ENCODE measurements around the gene CYP2A6.
"Not testable (repeated sequence)": the region's sequence is repeated elsewhere in the genome, so short reads cannot be mapped to it uniquely, and the experiment has no call there.

CYP2A6 gene

GRCh38 chr19:40843653-40844052, 6.6 kb downstream of the CYP2A6 start:
- peak; percentile 62 for DNase-seq (ENCODE audit: low read depth)

DNA sequence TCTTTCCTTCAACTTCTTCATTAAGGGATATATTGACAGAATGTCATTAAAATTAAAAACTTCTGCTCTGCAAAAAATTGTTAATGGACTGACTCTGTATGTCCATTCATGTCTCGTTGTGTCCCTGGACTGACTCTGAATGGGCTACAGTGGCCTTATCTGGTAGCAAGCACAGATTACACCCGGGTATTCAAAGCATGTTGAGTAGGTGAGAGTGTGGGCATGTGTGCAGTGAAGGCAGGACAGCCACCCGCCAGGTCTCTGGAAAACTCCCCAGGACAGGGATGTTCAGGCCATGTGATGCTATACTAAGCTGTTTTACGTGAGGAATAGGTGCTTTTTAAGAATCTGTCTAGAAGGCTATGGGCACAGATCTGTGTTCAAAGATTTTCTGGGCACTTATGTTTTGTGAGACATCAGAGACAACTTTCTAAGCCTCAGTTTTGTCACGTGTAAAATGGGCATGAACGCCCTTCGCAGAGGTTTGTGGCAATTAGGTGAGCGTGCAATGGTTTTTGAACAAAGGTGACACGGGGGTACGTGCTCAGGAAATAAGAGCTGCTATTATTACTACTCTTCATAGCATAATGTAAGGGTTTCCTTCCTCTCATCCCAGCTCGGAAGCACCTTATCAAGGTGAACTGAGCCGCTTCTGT, 7.1 kb downstream of the CYP2A6 start:
- DNase-seq (ENCODE audit: low read depth), result not testable (repeated sequence)

DNA sequence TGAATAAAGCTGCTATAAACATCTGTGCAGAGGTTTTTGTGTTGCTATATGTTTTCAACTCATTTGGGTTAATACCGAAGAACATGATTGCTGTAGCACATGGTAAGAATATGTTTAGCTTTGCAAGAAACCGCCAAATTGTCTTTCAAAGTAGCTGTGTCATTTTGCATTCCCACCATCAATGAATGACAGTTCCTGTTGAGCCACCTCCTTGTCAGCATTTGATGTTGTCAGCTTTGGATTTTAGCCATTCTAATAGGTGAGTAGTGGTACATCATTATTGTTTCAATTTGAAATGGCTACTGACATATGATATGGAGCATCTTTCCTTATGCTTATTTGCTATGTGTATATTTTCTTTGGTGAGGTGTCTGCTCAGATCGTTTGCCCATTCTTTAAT, 8.2 kb downstream of the CYP2A6 start:
- DNase-seq (ENCODE audit: low read depth), result not testable (repeated sequence)

DNA sequence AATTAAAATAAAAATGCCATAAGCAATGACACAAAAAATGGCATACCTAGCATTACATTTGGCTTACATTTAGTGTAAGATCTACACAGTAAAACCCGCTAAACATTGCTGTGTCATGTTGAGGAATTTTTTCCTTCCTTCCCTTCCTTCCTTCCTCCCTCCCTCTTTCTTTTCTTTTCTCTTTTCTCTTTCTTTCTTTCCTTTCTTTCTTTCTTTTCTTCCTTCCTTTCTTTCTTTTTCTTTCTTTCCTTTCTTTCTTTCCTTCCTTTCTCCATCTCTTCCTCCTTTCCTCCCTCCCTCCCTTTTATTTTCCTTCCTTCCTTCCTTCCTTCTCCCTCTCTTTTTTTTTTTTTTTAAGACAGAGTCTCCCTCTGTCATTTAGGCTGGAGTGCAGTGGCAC, 11.8 kb downstream of the CYP2A6 start:
- DNase-seq (ENCODE audit: low read depth), result not testable (repeated sequence)

GRCh38 chr19:40836754-40837429, 13.4 kb downstream of the CYP2A6 start:
- no peak for DNase-seq (ENCODE audit: low read depth)

DNA sequence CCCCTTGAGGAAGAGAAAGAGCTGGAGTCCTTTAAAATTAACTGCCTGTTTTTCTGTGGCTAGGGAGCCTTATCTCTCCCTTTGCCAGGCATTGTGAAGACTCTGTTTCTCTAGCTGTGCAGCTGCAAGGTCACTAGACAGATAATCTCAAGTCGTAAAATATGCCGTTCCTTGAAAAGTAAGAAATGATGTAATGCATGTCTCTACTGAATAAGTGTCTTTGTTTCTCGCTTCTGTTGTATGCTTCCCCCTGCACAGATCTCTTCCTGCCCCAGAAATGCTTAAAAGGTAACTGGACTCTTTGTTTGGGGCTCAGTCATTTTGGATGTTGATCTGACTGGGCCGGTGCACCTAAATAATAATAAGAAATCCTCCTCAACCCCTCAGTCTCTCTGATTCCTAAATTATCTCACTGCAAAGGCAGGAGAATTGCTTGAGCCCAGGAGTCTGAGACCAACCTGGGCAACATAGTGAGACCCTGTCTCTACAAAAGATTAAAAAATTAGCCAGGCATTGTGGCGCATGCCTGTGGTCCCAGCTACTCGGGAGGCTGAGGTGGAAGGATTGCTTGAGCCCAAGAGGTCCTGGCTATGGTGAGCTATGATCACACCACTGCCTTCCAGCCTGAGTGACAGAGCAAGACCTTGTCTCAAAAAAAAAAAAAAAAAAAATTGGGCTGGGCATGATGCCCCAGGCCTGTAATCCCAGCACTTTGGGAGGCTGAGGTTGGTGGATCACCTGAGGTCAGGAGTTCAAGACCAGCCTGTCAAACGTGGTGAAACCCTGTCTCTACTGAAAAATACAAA, 16.3 kb downstream of the CYP2A6 start:
- DNase-seq (ENCODE audit: low read depth), result not testable (repeated sequence)

- not testable (repeated sequence) for DNase-seq (ENCODE audit: low read depth)
Observed at GRCh38 chr19:40832431-40832790, 17.8 kb downstream of the CYP2A6 start.

GRCh38 chr19:40831502-40832430, 18.5 kb downstream of the CYP2A6 start:
- DNase-seq (ENCODE audit: low read depth), result no peak

DNA sequence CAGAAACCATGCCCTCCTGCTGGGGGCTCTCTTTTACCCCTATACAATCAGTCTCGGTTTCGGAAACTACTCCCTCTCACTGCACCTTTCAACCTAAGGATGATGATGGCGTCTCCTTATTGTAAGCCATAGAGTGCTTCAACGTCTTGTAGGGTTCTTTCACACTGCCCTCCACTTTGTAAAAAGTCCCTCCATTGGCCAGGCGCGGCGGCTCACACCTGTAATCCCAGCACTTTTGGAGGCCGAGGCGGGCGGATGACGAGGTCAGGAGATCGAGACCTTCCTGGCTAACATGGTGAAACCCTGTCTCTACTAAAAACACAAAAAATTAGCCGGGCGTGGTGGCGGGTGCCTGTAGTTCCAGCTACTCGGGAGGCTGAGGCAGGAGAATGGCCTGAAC, 19.5 kb downstream of the CYP2A6 start:
- not testable (repeated sequence) for DNase-seq (ENCODE audit: low read depth)

DNA sequence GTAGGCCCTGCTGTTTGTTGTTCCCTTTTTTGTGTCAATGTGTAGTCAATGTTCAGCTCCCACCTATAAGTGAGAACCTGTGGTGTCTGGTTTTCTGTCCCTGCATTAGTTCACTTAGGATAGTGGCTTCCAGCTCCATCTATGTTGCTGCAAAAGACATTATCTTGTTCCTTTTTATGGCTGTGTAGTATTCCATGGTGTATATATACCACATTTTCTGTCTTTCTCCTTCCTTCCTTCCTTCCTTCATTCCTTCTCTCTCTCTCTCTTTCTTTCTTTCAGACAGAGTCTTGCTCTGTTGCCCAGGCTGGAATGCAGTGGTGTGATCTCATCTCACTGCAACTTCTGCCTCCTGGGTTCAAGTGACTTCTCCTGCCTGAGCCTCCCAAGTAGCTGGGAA, 21.0 kb downstream of the CYP2A6 start:
- DNase-seq (ENCODE audit: low read depth), result no peak

- no peak for DNase-seq (ENCODE audit: low read depth)
Observed at GRCh38 chr19:40827386-40828247, 22.6 kb downstream of the CYP2A6 start.

DNA sequence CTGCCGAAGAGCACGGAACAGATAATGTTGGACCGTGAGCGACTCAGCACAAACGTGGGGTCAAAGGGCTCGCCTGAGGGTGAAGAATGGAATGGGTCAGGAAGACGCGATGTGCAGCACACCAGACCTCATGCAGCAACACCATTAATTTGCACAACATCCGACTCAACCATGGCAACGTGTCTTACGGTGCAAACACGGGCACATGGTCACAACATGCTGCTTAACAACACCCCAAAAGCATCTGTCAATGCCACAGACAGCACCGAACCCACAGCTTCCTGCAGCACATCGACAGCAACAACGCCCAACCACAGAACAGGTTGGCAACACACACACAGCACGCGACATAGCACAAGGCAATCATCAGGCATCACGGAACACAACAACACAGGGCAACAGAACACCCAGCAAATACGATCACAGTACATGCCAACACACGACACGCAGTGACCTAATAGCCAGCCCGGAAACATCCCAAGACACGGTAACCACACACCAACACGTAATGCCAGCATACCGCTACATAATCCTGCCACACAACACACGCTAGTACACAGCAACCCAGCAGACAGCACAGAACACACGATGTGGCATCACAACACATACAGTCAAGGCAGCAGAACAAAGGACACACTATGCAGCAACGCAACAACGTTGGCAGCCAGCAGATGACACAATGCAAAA, 23.4 kb downstream of the CYP2A6 start:
- DNase-seq (ENCODE audit: low read depth), result peak; percentile 55

GRCh38 chr19:40826312-40826698, 23.9 kb downstream of the CYP2A6 start:
- DNase-seq (ENCODE audit: low read depth), result not testable (repeated sequence)

- DNase-seq (ENCODE audit: low read depth), result not testable (repeated sequence)
Observed at GRCh38 chr19:40825460-40826095, 24.7 kb downstream of the CYP2A6 start.

- DNase-seq (ENCODE audit: low read depth), result not testable (repeated sequence)
Observed at GRCh38 chr19:40824916-40825315, 25.3 kb downstream of the CYP2A6 start.

- DNase-seq (ENCODE audit: low read depth), result not testable (repeated sequence)
Observed at GRCh38 chr19:40822704-40823553, 27.3 kb downstream of the CYP2A6 start.

- DNase-seq (ENCODE audit: low read depth), result no peak
Observed at GRCh38 chr19:40822161-40822560, 28.1 kb downstream of the CYP2A6 start.

- peak; percentile 49 for DNase-seq (ENCODE audit: low read depth)
Observed at GRCh38 chr19:40819479-40820234, 30.6 kb downstream of the CYP2A6 start.
